Measurements from ENCODE around the gene GOT2.
A peak's percentile ranks its signal among the peaks of the same experiment; 100 is the strongest.
"Not testable (repeated sequence)": the region's sequence is repeated elsewhere in the genome, so short reads cannot be mapped to it uniquely, and the experiment has no call there.

Gene GOT2

GRCh38 chr16:58733671-58734458 lies at the start of gene GOT2:
TSS of gene GOT2 (minus strand) at chr16:58734316. CDS start at chr16:58734228, 88 bp downstream.
- peak; percentile 62 to 82 for DNase-seq

- peak in 1 of 2 donors; percentile 43 for DNase-seq
Observed at GRCh38 chr16:58779291-58779690, 45.2 kb upstream of the GOT2 start.

- DNase-seq, result no peak
Observed at GRCh38 chr16:58773870-58774269, 39.8 kb upstream of the GOT2 start.

- DNase-seq, result no peak
Observed at GRCh38 chr16:58768145-58768544, 34.0 kb upstream of the GOT2 start.

GRCh38 chr16:58767581-58767980 lies 33.5 kb upstream of the GOT2 start:
- no peak for DNase-seq

- DNase-seq, result no peak
Observed at GRCh38 chr16:58756650-58757332, 22.7 kb upstream of the GOT2 start.

GRCh38 chr16:58755989-58756649 lies 22.0 kb upstream of the GOT2 start:
- peak; percentile 48 to 63 for DNase-seq

GRCh38 chr16:58753711-58754134 lies 19.6 kb upstream of the GOT2 start:
- DNase-seq, result no peak

GRCh38 chr16:58744497-58744896 lies 10.4 kb upstream of the GOT2 start:
- DNase-seq, result no peak

GRCh38 chr16:58741976-58742375 lies 7.9 kb upstream of the GOT2 start:
- no peak for DNase-seq

- no peak for DNase-seq
Observed at GRCh38 chr16:58741166-58741565, 7.0 kb upstream of the GOT2 start.

- DNase-seq, result no peak
Observed at GRCh38 chr16:58738672-58739296, 4.7 kb upstream of the GOT2 start.

GRCh38 chr16:58736341-58736740 lies 2.2 kb upstream of the GOT2 start:
- DNase-seq, result not testable (repeated sequence)

- no peak for DNase-seq
Observed at GRCh38 chr16:58734459-58734787, 307 bp upstream of the GOT2 start.

- DNase-seq, result no peak
Observed at GRCh38 chr16:58733248-58733670, 857 bp downstream of the GOT2 start.

GRCh38 chr16:58732545-58733247 lies 1.4 kb downstream of the GOT2 start:
- DNase-seq, result no peak

GRCh38 chr16:58730724-58731370 lies 3.3 kb downstream of the GOT2 start:
- DNase-seq, result no peak

- no peak for DNase-seq
Observed at GRCh38 chr16:58727796-58728568, 6.1 kb downstream of the GOT2 start.

GRCh38 chr16:58727028-58727781 lies 6.9 kb downstream of the GOT2 start:
- DNase-seq, result no peak

- DNase-seq, result no peak
Observed at GRCh38 chr16:58723109-58723508, 11.0 kb downstream of the GOT2 start.

- DNase-seq, result no peak
Observed at GRCh38 chr16:58717994-58718393, 16.1 kb downstream of the GOT2 start.
